ENCODE measurements around the gene DPYD.

Gene DPYD

GRCh38 chr1:97824200-97824599, 96.6 kb downstream of the DPYD start:
- no peaks in the 10 kb centered on the region for H3K4me1 Mint-ChIP-seq
- no peaks in the 10 kb centered on the region for H3K9me3 Mint-ChIP-seq
- no peaks in the 10 kb centered on the region for H3K36me3 Mint-ChIP-seq (ENCODE audit: low read depth)
- DNase-seq = no peak
- no peak overlapping the region for H3K27ac Mint-ChIP-seq
- TF ChIP-seq, protein P1, sequence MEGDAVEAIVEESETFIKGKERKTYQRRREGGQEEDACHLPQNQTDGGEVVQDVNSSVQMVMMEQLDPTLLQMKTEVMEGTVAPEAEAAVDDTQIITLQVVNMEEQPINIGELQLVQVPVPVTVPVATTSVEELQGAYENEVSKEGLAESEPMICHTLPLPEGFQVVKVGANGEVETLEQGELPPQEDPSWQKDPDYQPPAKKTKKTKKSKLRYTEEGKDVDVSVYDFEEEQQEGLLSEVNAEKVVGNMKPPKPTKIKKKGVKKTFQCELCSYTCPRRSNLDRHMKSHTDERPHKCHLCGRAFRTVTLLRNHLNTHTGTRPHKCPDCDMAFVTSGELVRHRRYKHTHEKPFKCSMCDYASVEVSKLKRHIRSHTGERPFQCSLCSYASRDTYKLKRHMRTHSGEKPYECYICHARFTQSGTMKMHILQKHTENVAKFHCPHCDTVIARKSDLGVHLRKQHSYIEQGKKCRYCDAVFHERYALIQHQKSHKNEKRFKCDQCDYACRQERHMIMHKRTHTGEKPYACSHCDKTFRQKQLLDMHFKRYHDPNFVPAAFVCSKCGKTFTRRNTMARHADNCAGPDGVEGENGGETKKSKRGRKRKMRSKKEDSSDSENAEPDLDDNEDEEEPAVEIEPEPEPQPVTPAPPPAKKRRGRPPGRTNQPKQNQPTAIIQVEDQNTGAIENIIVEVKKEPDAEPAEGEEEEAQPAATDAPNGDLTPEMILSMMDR (IDR thresholded peaks at IDR 0.05) = no peak
- no peak overlapping the region for H3K4me3 Mint-ChIP-seq
- H3K27me3 Mint-ChIP-seq (ENCODE audit: low read depth, poor library complexity) = peaks cover 5% of the 10 kb centered on the region

DNA sequence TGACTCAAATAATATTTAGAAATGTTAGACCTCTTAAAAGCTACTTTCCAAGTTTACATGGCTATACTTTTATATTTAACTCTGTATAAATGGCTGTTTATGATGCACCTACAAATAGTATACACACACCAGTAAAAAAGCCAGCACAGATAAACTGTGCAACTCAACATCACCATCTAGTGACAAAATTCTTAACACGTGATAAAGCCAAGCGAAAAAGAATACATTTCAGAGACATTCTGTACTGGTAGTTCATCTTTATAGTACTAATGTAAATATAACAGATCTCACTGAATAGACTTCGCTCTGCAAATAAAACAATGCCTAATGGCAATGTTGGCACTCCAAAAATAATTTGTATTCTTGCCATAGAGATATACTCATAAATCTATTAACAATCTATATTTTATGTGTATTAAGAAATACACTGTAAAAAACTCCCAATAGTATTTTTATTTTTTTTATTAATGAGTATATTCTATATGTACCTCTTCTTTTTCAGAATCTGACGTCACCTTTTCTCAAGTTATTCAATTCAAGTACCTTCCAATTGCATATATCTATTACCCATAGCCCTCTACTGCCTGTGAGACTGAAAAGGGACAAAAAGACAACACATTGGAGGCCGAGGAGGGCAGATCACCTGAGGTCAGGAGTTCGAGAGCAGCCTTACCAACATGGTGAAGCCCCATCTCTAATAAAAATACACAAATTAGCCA, 100.2 kb downstream of the DPYD start:
- Mint-ChIP-seq H3K4me1 (no peaks in the 10 kb centered on the region), H3K9me3 (no peaks in the 10 kb centered on the region), H3K36me3 (ENCODE audit: low read depth) (no peaks in the 10 kb centered on the region), H3K4me3 (no peak overlapping the region), H3K27ac (no peak overlapping the region), H3K27me3 (ENCODE audit: low read depth, poor library complexity) (peaks cover 4% of the 10 kb centered on the region)
- TF ChIP-seq, protein P1 (IDR thresholded peaks at IDR 0.05) = peak; percentile 48
- DNase-seq = no peak

- Mint-ChIP-seq H3K36me3 (ENCODE audit: low read depth) (no peaks in the 10 kb centered on the region), H3K9me3 (no peaks in the 10 kb centered on the region), H3K27me3 (ENCODE audit: low read depth, poor library complexity) (no peaks in the 10 kb centered on the region), H3K4me3 (no peak overlapping the region), H3K27ac (no peak overlapping the region), H3K4me1 (no peaks in the 10 kb centered on the region)
- TF ChIP-seq, protein P1 (IDR thresholded peaks at IDR 0.05) = no peak
- no peak for DNase-seq
Measured at GRCh38 chr1:97816927-97817326, 103.9 kb downstream of the DPYD start.

GRCh38 chr1:97814804-97815203, 106.0 kb downstream of the DPYD start:
- Mint-ChIP-seq H3K9me3 (no peaks in the 10 kb centered on the region), H3K4me1 (no peaks in the 10 kb centered on the region), H3K4me3 (no peak overlapping the region), H3K36me3 (ENCODE audit: low read depth) (no peaks in the 10 kb centered on the region), H3K27ac (no peak overlapping the region), H3K27me3 (ENCODE audit: low read depth, poor library complexity) (no peaks in the 10 kb centered on the region)
- DNase-seq = no peak
- TF ChIP-seq, protein P1 (IDR thresholded peaks at IDR 0.05) = no peak

GRCh38 chr1:97814121-97814520, 106.7 kb downstream of the DPYD start:
- Mint-ChIP-seq H3K9me3 (no peaks in the 10 kb centered on the region), H3K36me3 (ENCODE audit: low read depth) (no peaks in the 10 kb centered on the region), H3K4me3 (no peak overlapping the region), H3K27me3 (ENCODE audit: low read depth, poor library complexity) (no peaks in the 10 kb centered on the region), H3K4me1 (no peaks in the 10 kb centered on the region), H3K27ac (no peak overlapping the region)
- no peak for DNase-seq
- TF ChIP-seq, protein P1 (IDR thresholded peaks at IDR 0.05) = no peak

- TF ChIP-seq, protein P1 (IDR thresholded peaks at IDR 0.05) = no peak
- Mint-ChIP-seq H3K36me3 (ENCODE audit: low read depth) (no peaks in the 10 kb centered on the region), H3K27me3 (ENCODE audit: low read depth, poor library complexity) (no peaks in the 10 kb centered on the region), H3K27ac (no peak overlapping the region), H3K4me1 (no peaks in the 10 kb centered on the region), H3K9me3 (no peaks in the 10 kb centered on the region), H3K4me3 (no peak overlapping the region)
- no peak for DNase-seq
Measured at GRCh38 chr1:97812076-97812475, 108.8 kb downstream of the DPYD start.

All from nephron progenitor cell (in vitro differentiated cells).